Caco-2 (cell line): ENCODE results near the gene SNX4. TPM values are rescaled to one million over a fixed set of nuclear protein-coding genes. Genes with fewer than 3 reads are reported as not detected.
"Not testable (repeated sequence)": the region's sequence is repeated elsewhere in the genome, so short reads cannot be mapped to it uniquely, and the experiment has no call there.

Source experiments
- BruUV-seq: library from RNA; stranded (reverse); fragments of 400-500 nt; replicated peaks from 2 replicates; lab custom pipeline; 2021; lab: Mats Ljungman, UMichigan
- CTCF ChIA-PET: fragments of 300-600 bp; sonication (Branson Sonifier 250); formaldehyde crosslinking; loops from one replicate; lab custom pipeline; 2022; ENCODE audit warnings: antibody characterized with exemption; lab: Charles Lee
- POLR2A ChIA-PET: fragments of 300-600 bp; sonication (Branson Sonifier 250); formaldehyde crosslinking; loops from one replicate; lab custom pipeline; 2022; ENCODE audit warnings: antibody characterized with exemption; lab: Charles Lee
- DNase-seq, 2 experiments: peaks; one replicate each; pipeline versions ENCODE4 v3.0.0 to v3.0.0-alpha.2; 2020 to 2022
- H3K27me3 ChIP-seq: replicated peaks from 2 replicates; pipeline ENCODE4 v1.6.0; 2011; ENCODE audit warnings: low read length; ENCODE audit not compliant: control insufficient read depth, insufficient read depth
- H3K36me3 ChIP-seq: 2 replicates; pipeline ENCODE4 v1.5.1; 2011; ENCODE audit warnings: low read length; ENCODE audit not compliant: control insufficient read depth, insufficient read depth
- H3K4me1 ChIP-seq: fragments of 250-450 bp; sonication (Bioruptor Pico); 2 replicates; pipeline ENCODE4 v1.5.1; 2020; ENCODE audit warnings: mild to moderate bottlenecking
- H3K4me3 ChIP-seq: 2 replicates; pipeline ENCODE4 v1.5.1; 2011; ENCODE audit warnings: low read depth, mild to moderate bottlenecking, control low read depth, low read length
- H3K9me3 ChIP-seq: fragments of 250-450 bp; sonication (Bioruptor Pico); 2 replicates; pipeline ENCODE4 v1.5.1; 2020; ENCODE audit warnings: mild to moderate bottlenecking, moderate library complexity
- H3K27ac Mint-ChIP-seq: one replicate; pipeline ENCODE4 v1.8.0; 2022; ENCODE audit warnings: mixed read lengths; ENCODE audit not compliant: unreplicated experiment
- H3K27me3 Mint-ChIP-seq: one replicate; pipeline ENCODE4 v1.8.0; 2022; ENCODE audit warnings: mixed read lengths; ENCODE audit not compliant: insufficient read depth, unreplicated experiment
- H3K36me3 Mint-ChIP-seq: one replicate; pipeline ENCODE4 v1.8.0; 2022; ENCODE audit warnings: mild to moderate bottlenecking, mixed read lengths; ENCODE audit not compliant: insufficient read depth, unreplicated experiment
- H3K4me1 Mint-ChIP-seq: one replicate; pipeline ENCODE4 v1.8.0; 2022; ENCODE audit warnings: low read depth, mixed read lengths; ENCODE audit not compliant: unreplicated experiment
- H3K4me3 Mint-ChIP-seq: one replicate; pipeline ENCODE4 v1.8.0; 2022; ENCODE audit warnings: mild to moderate bottlenecking, moderate library complexity, mixed read lengths; ENCODE audit not compliant: unreplicated experiment
- H3K9me3 Mint-ChIP-seq: one replicate; pipeline ENCODE4 v1.8.0; 2022; ENCODE audit warnings: mixed read lengths; ENCODE audit not compliant: unreplicated experiment
- CTCF ChIP-seq, 2 experiments: fragments of 200-600 bp in 1 of 2; IDR thresholded peaks; 1 replicate in 1 of 2; 2 replicates in 1 of 2; pipeline versions ENCODE4 v1.5.1 to v1.8.0; 2011 to 2022; ENCODE audit warnings: antibody characterized with exemption in 1 of 2, control low read depth in 1 of 2, inconsistent platforms in 1 of 2, low read depth in 1 of 2, low read length in 1 of 2, mild to moderate bottlenecking in 1 of 2, moderate library complexity in 1 of 2; ENCODE audit not compliant: insufficient read depth in 1 of 2, severe bottlenecking in 1 of 2, unreplicated experiment in 1 of 2
- intact Hi-C: fragments of 100-400 bp; cut with micrococcal nuclease; formaldehyde crosslinking; loops from one replicate; pipeline ENCODE4 v1.10.0; 2022; ENCODE audit not compliant: unreplicated experiment
- total RNA-seq: library from RNA; stranded (reverse); gene quantifications from 2 replicates; pipeline ENCODE4 v1.2.3, GENCODE V29; 2022

Gene SNX4
- total RNA-seq, 1 experiment from 2014 or later, result 59.0 TPM

- Mint-ChIP-seq H3K4me1 (no peaks in the 10 kb centered on the region), H3K36me3 (no peaks in the 10 kb centered on the region), H3K4me3 (no peak overlapping the region), H3K27ac (no peak overlapping the region), H3K27me3 (no peaks in the 10 kb centered on the region), H3K9me3 (peaks cover 7% of the 10 kb centered on the region)
- intact Hi-C loops, result no loop called here
- no peak for DNase-seq
- POLR2A ChIA-PET, result no interaction called here
- Histone ChIP-seq H3K9me3 (no peaks in the 10 kb centered on the region), H3K27me3 (no peaks in the 10 kb centered on the region), H3K4me1 (no peaks in the 10 kb centered on the region), H3K36me3 (no peaks in the 10 kb centered on the region), H3K4me3 (no peak overlapping the region)
- TF ChIP-seq CTCF (IDR thresholded peaks at IDR 0.05; ENCODE audit: insufficient read depth in 1 of 2, low read depth in 1 of 2, low read length in 1 of 2, severe bottlenecking in 1 of 2, unreplicated experiment in 1 of 2), result no peak
- no TSS peak for BruUV-seq
- CTCF ChIA-PET, result no interaction called here
Observed at GRCh38 chr3:125410922-125411321, 109.1 kb downstream of the SNX4 start.

GRCh38 chr3:125406070-125406469 is 113.9 kb downstream of the SNX4 start:
- Mint-ChIP-seq H3K27ac (no peak overlapping the region), H3K4me3 (no peak overlapping the region), H3K36me3 (no peaks in the 10 kb centered on the region), H3K27me3 (no peaks in the 10 kb centered on the region), H3K4me1 (peaks cover 2% of the 10 kb centered on the region), H3K9me3 (peaks cover 18% of the 10 kb centered on the region)
- intact Hi-C loops, result no loop called here
- Histone ChIP-seq H3K9me3 (no peaks in the 10 kb centered on the region), H3K4me1 (peaks cover 7% of the 10 kb centered on the region), H3K27me3 (no peaks in the 10 kb centered on the region), H3K36me3 (no peaks in the 10 kb centered on the region), H3K4me3 (no peak overlapping the region)
- DNase-seq, result no peak
- ChIA-PET CTCF (interaction anchor here (0.7 kb wide), 1 partner anchor 14 kb away, joined by 12 read pairs; no protein-coding TSS in a partner anchor), POLR2A (no interaction called here)
- no peak for TF ChIP-seq CTCF (IDR thresholded peaks at IDR 0.05; ENCODE audit: insufficient read depth in 1 of 2, low read depth in 1 of 2, low read length in 1 of 2, severe bottlenecking in 1 of 2, unreplicated experiment in 1 of 2)
- no TSS peak for BruUV-seq

- H3K36me3 Mint-ChIP-seq, H3K4me3 Mint-ChIP-seq, H3K9me3 ChIP-seq, DNase-seq, POLR2A ChIA-PET, H3K4me3 ChIP-seq, H3K36me3 ChIP-seq, intact Hi-C loops, BruUV-seq, H3K27me3 Mint-ChIP-seq, H3K4me1 Mint-ChIP-seq, H3K27me3 ChIP-seq, CTCF ChIA-PET, H3K27ac Mint-ChIP-seq: not testable (repeated sequence)
- peaks cover 18% of the 10 kb centered on the region for H3K9me3 Mint-ChIP-seq
- H3K4me1 ChIP-seq, result peaks cover 10% of the 10 kb centered on the region
Observed at GRCh38 chr3:125405515-125405914, 114.5 kb downstream of the SNX4 start.

GRCh38 chr3:125403789-125404188 is 116.2 kb downstream of the SNX4 start:
- Mint-ChIP-seq H3K36me3 (no peaks in the 10 kb centered on the region), H3K4me1 (peaks cover 7% of the 10 kb centered on the region), H3K4me3 (no peak overlapping the region), H3K9me3 (peaks cover 18% of the 10 kb centered on the region), H3K27me3 (no peaks in the 10 kb centered on the region), H3K27ac (no peak overlapping the region)
- ChIA-PET POLR2A (no interaction called here), CTCF (no interaction called here)
- DNase-seq, result no peak
- no TSS peak for BruUV-seq
- intact Hi-C loops, result no loop called here
- Histone ChIP-seq H3K4me3 (no peak overlapping the region), H3K4me1 (peaks cover 10% of the 10 kb centered on the region), H3K36me3 (no peaks in the 10 kb centered on the region), H3K9me3 (no peaks in the 10 kb centered on the region), H3K27me3 (no peaks in the 10 kb centered on the region)
- TF ChIP-seq CTCF (IDR thresholded peaks at IDR 0.05; ENCODE audit: insufficient read depth in 1 of 2, low read depth in 1 of 2, low read length in 1 of 2, severe bottlenecking in 1 of 2, unreplicated experiment in 1 of 2), result no peak
